Dedifferentiated amniotic fluid mesenchymal stem cell (primary cell): ENCODE measurements around the gene PPM1J.
A peak's percentile ranks its signal among the peaks of the same experiment; 100 is the strongest.
"Not testable (repeated sequence)": the region's sequence is repeated elsewhere in the genome, so short reads cannot be mapped to it uniquely, and the experiment has no call there.

Experiments
- DNase-seq: peaks from one replicate; pipeline ENCODE4 v3.0.0-alpha.2; 2016; ENCODE audit errors: extremely low spot score

The PPM1J gene

DNA sequence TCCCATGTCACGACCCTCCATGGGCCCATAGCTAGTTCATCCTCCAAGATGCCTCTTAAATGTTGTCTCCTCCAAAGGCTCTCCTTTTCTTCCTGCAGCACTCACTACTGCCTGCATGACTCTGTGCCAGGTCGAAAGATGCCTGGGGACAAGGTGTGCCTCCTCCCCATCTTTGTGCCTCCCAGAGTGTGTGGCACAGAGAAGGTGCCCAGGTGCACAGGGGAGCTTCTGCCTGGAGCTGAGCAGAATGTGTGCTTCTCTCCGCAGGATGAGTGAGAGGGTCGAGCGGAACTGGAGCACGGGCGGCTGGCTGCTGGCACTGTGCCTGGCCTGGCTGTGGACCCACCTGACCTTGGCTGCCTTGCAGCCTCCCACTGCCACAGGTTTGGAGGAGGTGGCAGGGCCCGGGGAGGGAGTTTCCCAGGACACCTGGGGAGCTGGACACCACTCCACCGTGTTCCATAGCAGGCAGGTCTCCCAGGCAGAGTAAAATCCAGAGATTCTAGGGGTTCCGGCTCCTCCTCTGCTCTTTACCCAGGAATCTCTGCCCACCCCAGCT is 6.9 kb upstream of the PPM1J start:
- no peak for DNase-seq

DNA sequence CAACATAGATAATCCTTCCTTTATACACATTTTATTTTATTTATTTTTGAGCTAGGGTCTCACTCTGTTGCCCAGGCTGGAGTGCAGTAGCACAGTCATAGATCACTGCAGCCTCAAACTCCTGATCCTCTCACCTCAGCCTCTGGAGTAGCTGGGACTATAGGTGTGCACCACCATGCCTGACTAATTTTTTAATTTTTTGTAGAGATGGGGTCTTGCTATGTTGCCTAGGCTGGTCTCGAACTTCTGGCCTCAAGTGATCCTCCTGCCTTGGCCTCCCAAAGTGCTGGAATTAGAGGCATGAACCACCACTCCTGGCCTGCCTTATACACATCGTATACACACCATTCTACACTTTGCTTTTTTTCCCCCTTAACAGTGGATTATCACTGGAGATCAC is 6.2 kb upstream of the PPM1J start:
- DNase-seq = not testable (repeated sequence)

DNA sequence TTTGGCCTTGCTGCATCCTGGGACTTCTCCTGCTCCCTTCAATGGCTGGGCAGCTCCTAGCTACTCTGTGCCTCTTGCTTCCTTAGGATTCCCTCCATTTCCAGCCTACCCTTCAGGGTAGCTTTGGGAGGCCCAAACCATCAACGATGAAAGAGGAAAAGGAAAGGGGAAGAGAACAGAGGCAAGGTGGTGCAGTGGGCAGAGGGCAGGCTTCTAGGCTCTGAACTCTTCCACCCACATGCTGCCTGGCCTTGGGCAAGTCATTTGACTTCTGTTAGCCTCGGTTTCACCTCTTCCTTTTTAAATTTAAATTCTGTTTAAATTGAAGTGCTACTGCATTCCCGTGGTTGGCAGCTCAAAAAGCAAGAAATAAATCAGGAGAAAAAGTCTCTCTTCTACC is 5.7 kb upstream of the PPM1J start:
- DNase-seq = no peak

DNA sequence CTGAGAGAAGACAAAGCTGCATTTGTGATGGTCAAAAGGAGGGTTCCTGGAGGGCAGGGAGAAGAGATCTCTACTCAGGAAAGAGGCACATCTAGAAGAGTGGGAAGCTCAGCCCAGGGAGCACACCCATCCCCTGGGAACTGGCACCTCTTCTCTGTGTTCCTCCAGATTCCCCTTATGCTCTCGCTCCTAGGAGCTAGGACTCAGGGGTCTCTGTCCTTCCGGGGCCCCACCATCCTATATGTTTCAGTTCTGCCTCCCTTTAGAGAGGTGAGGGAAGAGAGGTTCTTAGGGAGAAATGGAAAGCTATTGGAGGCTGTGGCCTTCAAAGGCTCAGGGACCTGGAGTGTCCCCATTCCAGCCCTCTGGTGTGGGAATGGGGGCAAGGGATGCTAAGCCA is 4.6 kb upstream of the PPM1J start:
- DNase-seq = no peak

DNA sequence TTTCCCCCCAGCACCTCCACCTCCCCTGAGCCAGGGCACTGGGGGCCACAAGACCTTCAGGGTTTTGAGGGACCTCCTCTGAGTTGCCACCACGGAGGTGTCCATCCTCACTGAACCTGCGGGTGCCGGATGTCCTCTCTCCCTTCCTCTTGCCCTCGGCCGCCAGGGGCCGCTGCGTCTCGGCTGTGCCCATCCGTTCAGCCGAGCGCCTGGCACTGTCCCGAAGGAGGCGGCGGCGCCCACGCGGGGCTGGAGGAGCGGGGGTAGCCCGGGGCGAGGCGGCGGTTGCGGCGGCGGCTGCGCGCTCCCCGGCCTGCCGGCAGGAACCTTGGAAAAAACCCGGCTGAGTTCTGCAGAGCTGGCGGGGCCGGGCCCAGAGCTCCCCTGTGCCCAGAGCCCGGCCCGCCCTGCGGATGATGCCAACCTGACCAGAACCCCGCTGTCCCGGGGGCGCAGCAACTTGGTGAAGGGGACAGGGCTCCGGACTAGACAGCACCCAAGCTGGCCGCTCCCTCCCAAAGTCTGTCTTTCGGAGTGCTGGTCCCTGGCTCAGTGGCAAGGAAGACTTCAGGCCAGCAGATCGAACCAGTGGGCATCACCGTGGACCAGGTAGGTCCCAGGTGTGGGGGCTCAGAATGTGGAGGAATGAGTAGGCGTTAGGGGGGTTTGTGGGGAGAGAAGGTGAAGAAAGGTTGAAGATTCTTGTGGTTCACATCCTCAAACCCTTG is 3.7 kb upstream of the PPM1J start:
- DNase-seq = peak; percentile 59

DNA sequence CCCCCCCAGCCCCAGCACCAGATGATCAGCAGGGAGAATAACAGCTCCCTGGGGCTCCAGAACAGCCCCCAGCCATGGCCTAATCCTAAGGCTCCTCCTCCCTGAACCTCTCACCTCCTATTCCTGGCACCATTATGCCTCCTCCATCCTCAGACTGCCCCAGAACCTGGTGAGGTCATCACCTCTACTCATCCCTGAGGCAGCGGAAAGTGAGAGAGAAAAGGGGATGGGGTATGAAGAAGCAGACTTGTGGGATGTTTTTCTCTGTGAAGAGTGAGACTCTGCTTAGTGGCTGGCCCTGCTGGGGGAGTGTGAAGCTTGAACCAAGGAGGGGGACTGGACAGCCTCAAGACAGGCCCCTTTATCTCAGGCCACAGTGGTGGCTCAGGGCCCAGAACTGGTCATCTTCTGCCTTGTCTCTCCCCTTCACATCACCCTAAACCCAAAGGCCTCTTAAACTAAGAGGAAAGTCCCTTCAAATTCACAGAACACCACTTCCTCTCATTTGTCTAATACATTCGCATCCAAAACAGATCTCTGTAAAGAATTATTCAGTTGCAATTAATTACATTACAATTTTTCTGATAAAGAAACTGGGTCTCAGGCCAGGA is 2.2 kb upstream of the PPM1J start:
- no peak for DNase-seq

DNA sequence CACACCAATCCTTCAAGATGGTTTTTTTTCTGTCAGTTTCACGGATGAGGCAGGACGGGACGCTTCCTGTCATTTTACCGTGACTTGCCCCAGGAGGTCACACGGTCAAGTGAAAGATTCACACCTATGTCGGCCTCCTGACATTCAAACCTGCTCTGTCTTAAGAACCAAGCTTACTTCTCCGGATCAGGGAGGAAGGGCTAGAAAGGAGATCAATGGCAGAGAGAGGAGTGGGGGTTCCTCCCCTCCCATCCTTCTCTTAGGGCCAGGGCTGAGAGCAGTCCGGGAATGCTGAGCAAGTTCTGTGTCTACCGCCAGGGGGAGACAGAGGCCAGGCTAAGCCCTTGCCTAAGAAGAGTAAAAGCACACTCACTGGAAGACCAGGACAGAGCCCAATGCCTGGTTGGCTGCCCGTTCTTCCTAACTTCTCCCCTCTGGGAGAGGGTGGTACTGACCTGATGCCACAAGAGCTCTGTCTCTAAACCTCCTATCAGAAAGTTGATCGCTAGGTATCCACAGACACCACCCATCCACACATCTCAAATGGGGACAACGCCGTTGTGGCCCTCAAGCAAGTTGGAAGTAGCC is 1.1 kb upstream of the PPM1J start:
- peak; percentile 93 for DNase-seq

DNA sequence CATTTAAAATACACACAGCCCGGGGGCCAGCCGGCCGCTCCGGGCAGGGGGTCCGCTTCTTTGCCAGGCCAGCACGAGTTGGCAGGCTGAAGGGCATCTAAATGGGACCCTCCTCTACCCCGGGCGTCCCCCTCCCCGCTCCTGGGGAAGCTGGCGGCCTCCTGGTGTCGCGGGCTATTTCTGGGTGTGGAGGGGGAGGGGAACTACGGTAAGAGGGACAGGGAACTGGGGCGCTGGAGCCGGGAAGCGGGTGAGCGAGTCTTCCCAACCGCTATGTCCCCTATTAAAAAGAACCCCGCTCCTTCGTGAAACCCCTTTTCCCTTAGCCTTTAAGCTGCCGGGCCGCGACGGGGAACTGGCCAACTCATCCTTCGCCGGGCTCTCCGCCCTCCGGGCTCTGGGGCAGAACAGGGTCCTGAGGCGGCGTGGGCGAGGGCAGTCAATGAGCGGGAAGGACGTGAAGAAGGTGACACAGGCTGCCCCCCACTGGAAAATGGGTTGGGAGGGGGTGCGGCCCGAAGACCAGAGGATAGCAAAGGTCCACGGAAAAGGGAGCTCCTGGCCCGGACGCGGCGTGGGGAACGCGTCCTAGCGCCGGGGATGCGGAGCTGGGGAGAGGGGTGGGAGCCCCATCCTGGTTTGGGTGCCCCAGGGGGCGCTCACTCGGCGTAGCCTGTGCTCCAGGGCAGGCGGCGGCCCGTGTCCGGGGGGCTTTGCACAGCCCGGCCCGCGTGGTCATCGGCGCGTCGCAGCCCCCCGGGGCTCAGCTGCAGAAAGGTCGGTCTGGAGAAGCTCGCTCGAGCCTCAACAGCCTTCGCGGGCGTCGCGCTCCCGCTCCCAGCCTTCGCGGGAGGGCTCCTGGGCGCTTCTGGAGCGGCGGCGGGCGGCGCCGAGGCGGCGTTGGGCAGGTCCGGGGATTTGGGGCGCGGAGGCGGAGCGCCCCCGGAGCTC is 544 bp downstream of the PPM1J start:
- no peak for DNase-seq

DNA sequence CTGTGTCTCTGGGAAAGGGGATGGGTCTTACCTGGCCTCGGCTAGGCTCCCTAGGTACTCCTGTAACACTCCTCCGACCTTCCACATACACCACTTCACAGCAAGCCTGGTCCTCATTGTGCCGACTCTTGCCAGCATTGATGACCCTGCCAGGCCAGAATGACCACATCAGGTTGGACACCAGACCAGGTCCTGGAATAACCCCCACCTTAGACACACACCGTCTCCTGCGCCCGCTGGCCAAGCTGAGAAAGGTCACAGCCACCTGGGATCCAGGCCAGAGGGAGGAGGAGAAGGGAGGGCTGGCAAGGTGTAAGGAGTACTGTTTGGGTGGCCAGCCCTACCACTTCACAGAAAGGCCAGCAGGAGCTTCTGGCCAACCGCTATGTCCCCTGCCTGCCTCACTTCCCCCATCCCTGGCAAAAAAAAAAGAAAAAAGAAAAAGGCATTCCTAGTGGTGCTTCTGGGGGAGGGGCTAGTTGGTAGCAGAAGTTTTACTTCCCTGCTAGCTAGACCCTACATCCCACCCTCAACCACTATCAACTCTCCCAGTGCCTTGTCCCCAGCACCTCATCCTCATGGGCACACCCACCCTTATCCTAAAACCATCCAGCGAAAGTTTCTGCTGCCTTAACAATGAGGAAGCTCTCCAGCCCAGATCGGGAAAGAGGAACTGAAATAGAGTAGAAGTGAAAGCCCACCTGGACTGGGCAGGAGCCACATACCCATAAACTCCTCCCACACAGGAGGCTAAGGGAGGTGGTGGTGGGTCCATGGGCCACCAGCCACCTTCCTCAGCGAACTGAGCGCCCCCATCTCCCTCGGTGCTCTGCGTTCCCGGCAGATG is 1.4 kb downstream of the PPM1J start:
- no peak for DNase-seq

DNA sequence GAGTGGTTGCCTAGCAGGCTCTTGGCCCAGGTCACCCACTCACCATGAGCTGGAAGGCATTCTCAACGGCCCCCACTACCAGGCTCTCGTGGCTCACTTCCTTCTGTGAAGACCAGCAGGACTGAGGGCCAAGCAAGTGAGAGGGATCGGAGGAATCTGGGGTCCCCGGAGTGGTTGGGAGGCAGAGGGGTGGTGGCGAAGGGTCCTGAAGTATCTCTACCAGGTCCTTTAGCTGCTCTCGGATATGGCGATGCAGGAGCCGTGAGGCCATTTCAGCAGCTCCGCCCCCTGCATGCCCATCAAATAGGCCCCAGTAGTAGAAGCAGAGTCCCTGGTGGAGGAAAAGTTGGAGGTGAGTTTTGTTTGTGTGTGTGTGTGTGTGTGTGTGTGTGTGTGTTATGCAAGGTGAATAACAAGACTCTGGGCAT is 2.4 kb downstream of the PPM1J start:
- no peak for DNase-seq

DNA sequence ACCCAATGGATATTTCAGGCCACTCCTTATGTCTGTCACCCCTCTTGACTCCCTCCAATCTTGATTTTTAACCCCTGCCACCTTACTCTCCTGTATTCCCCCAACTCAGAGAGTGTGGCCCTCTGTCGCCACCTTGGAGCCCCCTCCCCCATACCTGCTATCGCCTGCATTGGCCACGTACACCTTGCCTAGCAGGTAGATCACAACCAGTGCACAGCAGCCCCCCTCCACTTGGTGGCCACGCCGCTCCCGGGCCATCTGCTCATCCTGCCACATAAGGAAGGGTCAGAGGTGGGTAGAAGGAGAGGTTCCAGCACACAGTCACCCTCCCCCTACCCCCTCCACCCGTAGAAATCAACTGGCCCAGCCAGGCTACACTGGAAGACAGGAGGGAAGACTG is 2.9 kb downstream of the PPM1J start:
- DNase-seq = no peak

DNA sequence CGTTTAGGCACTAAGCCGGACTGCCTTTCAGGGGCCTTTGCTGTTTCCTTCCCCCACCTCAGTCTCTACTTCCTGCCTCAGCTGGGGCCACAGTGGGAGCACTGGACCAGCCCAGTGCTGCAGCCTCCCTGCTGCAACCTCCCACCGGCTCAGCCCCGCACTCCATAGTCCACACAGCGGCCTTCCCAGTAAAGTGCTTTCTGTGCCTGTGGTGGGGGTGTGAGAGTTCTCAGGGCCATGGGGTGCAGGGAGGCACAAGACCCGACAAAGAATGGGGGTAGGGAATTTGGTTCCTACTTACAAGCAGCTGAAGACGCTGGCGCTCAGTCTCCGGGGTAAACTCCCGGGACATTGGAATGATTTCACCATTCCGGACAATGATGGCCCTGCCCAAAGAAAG is 3.5 kb downstream of the PPM1J start:
- DNase-seq = no peak

DNA sequence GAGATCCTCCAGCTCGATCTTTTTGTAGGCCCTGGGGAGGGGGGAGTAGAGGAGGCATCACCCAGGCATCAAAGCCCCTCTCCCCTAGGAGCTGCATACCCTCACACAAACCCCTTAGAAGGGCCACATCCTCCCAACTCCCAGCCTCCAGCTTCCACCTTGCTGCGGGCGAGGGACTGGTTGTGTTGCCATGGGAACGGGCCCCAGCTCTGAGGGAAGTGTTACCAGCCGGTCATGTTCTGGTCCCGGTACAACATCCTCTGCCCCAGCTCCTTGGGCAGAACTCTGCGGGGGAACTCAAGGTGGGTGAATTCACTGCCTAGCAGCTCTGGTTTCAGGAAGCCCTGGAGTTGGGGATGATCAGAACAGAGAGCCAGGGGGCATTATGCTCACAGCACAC is 4.1 kb downstream of the PPM1J start:
- no peak for DNase-seq

DNA sequence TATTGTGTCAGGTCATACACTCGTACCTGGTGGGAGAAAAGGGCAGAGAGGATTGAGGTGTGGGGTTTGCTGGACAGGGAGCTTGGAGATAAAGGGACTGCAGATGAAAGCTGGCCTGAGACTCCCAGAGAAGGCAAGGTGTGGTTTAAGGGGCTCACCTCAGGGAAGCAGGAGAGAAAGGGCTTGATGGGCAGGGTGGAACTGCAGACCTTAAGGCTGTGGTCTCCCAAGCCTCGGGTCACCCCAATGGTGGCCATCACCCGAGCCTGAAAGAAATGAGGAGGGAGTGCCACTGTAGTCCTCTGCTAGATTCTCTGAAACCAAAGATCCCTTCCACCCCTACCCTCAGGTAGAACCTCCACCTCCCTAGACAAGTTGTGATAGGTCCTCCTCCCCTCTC is 4.5 kb downstream of the PPM1J start:
- no peak for DNase-seq

DNA sequence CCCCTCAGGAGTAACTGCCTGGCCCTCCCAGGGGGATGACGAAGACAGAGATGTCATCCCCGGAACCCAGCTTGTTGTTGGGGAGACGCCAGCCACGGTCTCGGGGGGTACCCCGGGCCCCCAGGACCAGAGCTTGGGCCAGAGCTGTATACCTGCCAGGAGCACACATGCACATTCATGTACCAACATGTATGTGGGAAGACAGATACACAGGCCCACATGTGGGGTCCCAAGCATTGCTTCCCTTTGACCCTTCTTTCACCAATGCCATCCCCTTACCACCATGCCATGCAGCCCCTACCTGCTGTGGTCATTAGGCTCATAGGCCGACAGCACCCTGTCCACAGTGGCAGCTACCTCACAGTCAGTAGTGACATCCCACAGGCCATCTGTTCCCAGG is 5.0 kb downstream of the PPM1J start:
- DNase-seq = no peak

DNA sequence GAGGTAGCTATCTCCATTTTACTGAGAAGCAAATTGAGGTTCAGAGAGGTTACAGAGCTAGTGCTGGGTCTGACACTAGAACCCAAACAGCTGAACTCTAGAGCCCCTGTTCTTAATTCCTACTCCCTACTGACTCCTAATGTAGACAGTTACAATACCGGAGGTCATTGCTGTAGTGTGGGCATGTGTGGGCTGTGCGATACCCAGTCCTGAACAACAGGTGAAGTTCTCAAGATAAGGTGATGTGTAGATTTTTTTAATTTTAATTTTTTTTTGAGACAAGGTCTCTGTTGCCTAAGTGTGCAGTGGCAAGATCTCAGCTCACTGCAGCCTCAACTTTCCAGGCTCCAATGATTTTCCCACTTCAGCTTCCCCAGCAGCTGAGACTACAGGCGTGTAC is 6.6 kb downstream of the PPM1J start:
- no peak for DNase-seq

DNA sequence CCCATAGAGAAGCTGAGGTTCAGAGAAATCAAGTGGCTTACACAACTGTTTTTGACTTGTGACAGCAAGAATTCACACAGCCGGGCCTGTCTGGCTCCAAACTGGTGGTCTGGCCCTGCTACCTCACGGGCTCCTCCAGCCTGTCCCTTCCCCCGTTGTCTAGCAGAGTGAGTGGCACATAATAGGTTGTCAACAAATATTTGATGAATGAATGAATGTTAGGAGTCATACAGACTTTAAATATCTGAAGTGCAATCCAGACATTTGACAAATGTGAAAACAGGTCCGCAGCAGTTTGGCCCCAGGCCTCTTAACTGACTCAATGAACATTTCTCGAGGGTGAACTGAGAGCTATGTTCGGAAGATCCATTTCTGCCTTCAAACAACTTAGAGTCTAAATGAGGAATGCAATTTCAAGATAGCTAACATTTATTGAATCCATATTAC is 7.1 kb downstream of the PPM1J start:
- no peak for DNase-seq

DNA sequence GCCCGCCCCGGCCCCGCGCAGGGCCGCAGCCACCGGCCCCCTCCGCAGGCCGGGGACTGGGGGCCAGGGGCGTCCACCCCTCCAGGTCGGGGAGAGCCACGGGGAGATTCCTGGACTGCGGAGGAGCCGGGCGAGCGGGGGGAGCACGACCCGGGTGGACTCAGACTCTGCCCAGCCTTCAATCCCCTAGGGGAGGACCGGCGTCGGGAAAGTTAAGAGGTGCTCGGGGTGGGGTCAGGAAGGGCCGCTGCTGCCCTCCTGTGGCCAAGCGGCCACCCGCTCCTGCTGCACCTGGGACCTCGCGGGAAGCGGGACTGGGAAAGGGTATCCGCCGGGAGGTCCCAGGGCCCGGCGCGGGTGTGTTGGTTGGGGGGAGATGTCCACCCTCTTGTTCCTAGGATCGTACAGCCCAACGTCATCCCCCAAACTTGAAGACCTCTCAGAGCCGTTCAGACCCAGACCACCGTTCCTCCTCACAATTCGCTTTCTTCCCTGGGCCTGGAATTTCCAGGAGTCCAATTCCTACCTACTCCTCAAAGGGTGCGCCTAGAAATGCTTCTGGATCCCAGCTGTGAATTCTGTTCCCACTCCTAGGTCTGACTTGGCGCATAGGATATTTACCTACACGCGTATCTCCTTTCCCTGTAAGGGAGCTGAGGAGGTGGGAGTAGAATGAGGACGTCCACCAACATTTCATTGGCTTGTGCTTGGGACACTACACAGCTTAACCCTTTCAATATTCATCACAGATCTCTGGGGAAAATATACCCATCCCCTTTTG is 7.7 kb downstream of the PPM1J start:
- peak; percentile 78 for DNase-seq

DNA sequence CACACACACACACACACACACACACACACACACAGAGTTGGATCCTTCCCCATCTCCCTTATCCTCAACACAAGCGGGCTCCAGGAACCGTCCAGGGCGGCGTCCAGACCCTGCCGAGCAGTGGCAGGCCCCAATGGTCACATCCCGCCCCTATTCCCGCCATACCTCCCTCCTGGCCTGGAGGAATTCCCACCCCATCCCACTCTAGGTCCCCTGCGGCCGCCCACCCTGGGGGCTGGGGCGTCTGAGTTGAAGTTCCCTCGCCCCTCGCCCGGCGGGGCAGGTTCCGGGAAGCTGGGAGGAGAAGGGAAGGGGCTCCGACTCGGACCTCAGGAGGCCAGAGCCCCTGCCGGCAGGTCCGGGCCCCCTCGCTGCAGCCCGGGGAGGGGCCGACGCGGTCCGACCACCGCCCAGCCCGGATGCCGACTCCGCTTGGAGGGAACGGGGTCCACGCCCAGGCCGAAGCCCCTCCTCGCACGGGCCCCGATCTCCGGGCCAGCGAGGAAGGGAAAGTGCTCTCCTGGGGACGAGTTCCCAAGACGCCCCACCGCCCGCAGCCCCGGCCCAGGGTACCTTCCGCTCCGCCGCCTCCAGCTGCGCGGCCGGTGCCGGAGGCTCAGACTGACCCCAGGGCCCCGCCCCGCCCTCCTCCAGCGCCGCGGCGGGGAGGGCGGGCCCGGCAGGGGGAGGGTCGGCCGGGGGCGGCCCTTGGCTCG is 8.5 kb downstream of the PPM1J start, which contains the start of gene RHOC:
Gene RHOC (minus strand): TSS at position 623 of the 716 bp plus-strand sequence. CDS start 3,328 bp downstream, outside the sequence.
- no peak for DNase-seq
